HEK293 (cell line): ENCODE measurements around the gene SAMD13.

Experiments used
- CTCF ChIA-PET: fragments of 350-600 bp; formaldehyde crosslinking; extraction: SDS; loops from one replicate; lab custom pipeline; 2021; ENCODE audit warnings: antibody characterized with exemption; lab: Yijun Ruan, JAX
- POLR2A ChIA-PET: fragments of 300-600 bp; formaldehyde crosslinking; extraction: SDS; loops from one replicate; lab custom pipeline; 2020; ENCODE audit warnings: antibody characterized with exemption, inconsistent platforms; lab: Yijun Ruan, JAX
- H3K27ac ChIP-seq: fragments of 200-500 bp; sonication (Bioruptor generic); 2 replicates; pipeline ENCODE4 v1.5.1; 2014; ENCODE audit warnings: low read depth, low read length, control low read depth, inconsistent platforms; ENCODE audit errors: extremely low read depth
- H3K36me3 ChIP-seq, 2 experiments: fragments of 200-500 bp in 1 of 2; sonication (Bioruptor generic) in 1 of 2; 1 replicate in 1 of 2; 2 replicates in 1 of 2; pipeline ENCODE4 v1.5.1; 2014 to 2017; ENCODE audit warnings: inconsistent platforms in 2 of 2, low read length in 2 of 2; ENCODE audit not compliant: control insufficient read depth in 2 of 2, insufficient read depth in 1 of 2
- H3K4me1 ChIP-seq: fragments of 200-500 bp; sonication (Bioruptor generic); 2 replicates; pipeline ENCODE4 v1.5.1; 2014; ENCODE audit warnings: mild to moderate bottlenecking, low read length, inconsistent platforms; ENCODE audit not compliant: control insufficient read depth, insufficient read depth
- H3K4me3 ChIP-seq: 2 replicates; pipeline ENCODE4 v1.5.1; 2011; ENCODE audit warnings: low read depth, mild to moderate bottlenecking, control low read depth, low read length, moderate library complexity
- H3K9me3 ChIP-seq: fragments of 200-500 bp; sonication (Bioruptor generic); 2 replicates; pipeline ENCODE4 v1.5.1; 2014; ENCODE audit warnings: low read depth, low read length, inconsistent platforms; ENCODE audit not compliant: control insufficient read depth, insufficient read depth
- BCL11A ChIP-seq: fragments of 450-650 bp; formaldehyde crosslinking; IDR thresholded peaks from 2 replicates; pipeline ENCODE4 v1.5.1; 2016; ENCODE audit warnings: low read depth, missing biosample characterization, missing genetic modification characterization
- GFI1B ChIP-seq: fragments of 450-650 bp; formaldehyde crosslinking; IDR thresholded peaks from 2 replicates; pipeline ENCODE4 v1.5.1; 2016; ENCODE audit warnings: missing biosample characterization, missing genetic modification characterization
- KLF7 ChIP-seq: fragments of 450-650 bp; formaldehyde crosslinking; IDR thresholded peaks from 2 replicates; pipeline ENCODE4 v1.5.1; 2016; ENCODE audit warnings: missing biosample characterization, missing genetic modification characterization, borderline replicate concordance
- RBAK ChIP-seq: fragments of 450-650 bp; formaldehyde crosslinking; IDR thresholded peaks from 2 replicates; pipeline ENCODE4 v1.5.1; 2016; ENCODE audit warnings: missing biosample characterization, missing genetic modification characterization
- SALL2 ChIP-seq: fragments of 450-650 bp; formaldehyde crosslinking; IDR thresholded peaks from 2 replicates; pipeline ENCODE4 v1.5.0; 2017; ENCODE audit warnings: missing biosample characterization, mild to moderate bottlenecking, missing genetic modification characterization, borderline replicate concordance
- YY1 ChIP-seq: fragments of 450-650 bp; formaldehyde crosslinking; IDR thresholded peaks from 2 replicates; pipeline ENCODE4 v1.5.1; 2018; ENCODE audit warnings: missing biosample characterization, missing genetic modification characterization
- ZBTB17 ChIP-seq: fragments of 450-650 bp; formaldehyde crosslinking; IDR thresholded peaks from 2 replicates; pipeline ENCODE4 v1.5.1; 2016; ENCODE audit warnings: missing biosample characterization, missing genetic modification characterization
- ZBTB8A ChIP-seq: fragments of 450-650 bp; formaldehyde crosslinking; IDR thresholded peaks from 2 replicates; pipeline ENCODE4 v1.5.1; 2016; ENCODE audit warnings: missing biosample characterization, missing genetic modification characterization
- ZEB2 ChIP-seq: fragments of 450-650 bp; formaldehyde crosslinking; IDR thresholded peaks from 2 replicates; pipeline ENCODE4 v1.5.1; 2016; ENCODE audit warnings: missing biosample characterization, missing genetic modification characterization
- ZFHX2 ChIP-seq: fragments of 450-650 bp; formaldehyde crosslinking; conservative IDR thresholded peaks from 2 replicates; pipeline ENCODE4 v1.5.1; 2016; ENCODE audit warnings: missing biosample characterization, missing genetic modification characterization
- ZNF114 ChIP-seq: fragments of 450-650 bp; formaldehyde crosslinking; IDR thresholded peaks from 2 replicates; pipeline ENCODE4 v1.5.0; 2017; ENCODE audit warnings: missing biosample characterization, missing genetic modification characterization
- ZNF132 ChIP-seq: fragments of 450-650 bp; formaldehyde crosslinking; IDR thresholded peaks from 2 replicates; pipeline ENCODE4 v1.5.1; 2017; ENCODE audit warnings: missing biosample characterization, missing genetic modification characterization, borderline replicate concordance
- ZNF133 ChIP-seq: fragments of 450-650 bp; formaldehyde crosslinking; IDR thresholded peaks from 2 replicates; pipeline ENCODE4 v1.5.1; 2016; ENCODE audit warnings: missing biosample characterization, missing genetic modification characterization
- ZNF221 ChIP-seq: fragments of 450-650 bp; formaldehyde crosslinking; IDR thresholded peaks from 2 replicates; pipeline ENCODE4 v1.5.1; 2017; ENCODE audit warnings: missing biosample characterization, missing genetic modification characterization, borderline replicate concordance
- ZNF223 ChIP-seq: fragments of 450-650 bp; formaldehyde crosslinking; IDR thresholded peaks from 2 replicates; pipeline ENCODE4 v1.5.1; 2016; ENCODE audit warnings: missing biosample characterization, missing genetic modification characterization
- ZNF350 ChIP-seq: fragments of 450-650 bp; formaldehyde crosslinking; IDR thresholded peaks from 2 replicates; pipeline ENCODE4 v1.5.0; 2017; ENCODE audit warnings: missing biosample characterization, mild to moderate bottlenecking, missing genetic modification characterization
- ZNF366 ChIP-seq: fragments of 450-650 bp; formaldehyde crosslinking; conservative IDR thresholded peaks from 2 replicates; pipeline ENCODE4 v1.5.1; 2016; ENCODE audit warnings: missing biosample characterization, missing genetic modification characterization
- ZNF529 ChIP-seq: fragments of 450-650 bp; formaldehyde crosslinking; IDR thresholded peaks from 2 replicates; pipeline ENCODE4 v1.5.1; 2017; ENCODE audit warnings: missing genetic modification characterization, missing biosample characterization; ENCODE audit not compliant: insufficient replicate concordance
- ZNF548 ChIP-seq: fragments of 450-650 bp; formaldehyde crosslinking; IDR thresholded peaks from 2 replicates; pipeline ENCODE4 v1.5.1; 2016; ENCODE audit warnings: missing biosample characterization, missing genetic modification characterization
- ZNF660 ChIP-seq: fragments of 450-650 bp; IDR thresholded peaks from 2 replicates; pipeline ENCODE4 v1.5.1; 2018; ENCODE audit warnings: missing biosample characterization, mild to moderate bottlenecking, missing genetic modification characterization
- ZNF677 ChIP-seq: fragments of 450-650 bp; IDR thresholded peaks from 2 replicates; pipeline ENCODE4 v1.5.0; 2018; ENCODE audit warnings: missing biosample characterization, mild to moderate bottlenecking, missing genetic modification characterization, moderate library complexity
- ZNF76 ChIP-seq: fragments of 450-650 bp; formaldehyde crosslinking; IDR thresholded peaks from 2 replicates; pipeline ENCODE4; 2016; ENCODE audit warnings: low read depth, missing biosample characterization, missing genetic modification characterization, borderline replicate concordance
- ZNF777 ChIP-seq: fragments of 450-650 bp; formaldehyde crosslinking; IDR thresholded peaks from 2 replicates; pipeline ENCODE4 v1.5.1; 2017; ENCODE audit warnings: missing biosample characterization, missing genetic modification characterization, borderline replicate concordance
- TF ChIP-seq, protein P1 (sequence below): fragments of 450-650 bp; formaldehyde crosslinking; IDR thresholded peaks from 2 replicates; pipeline ENCODE4 v1.5.1; 2017; ENCODE audit warnings: missing biosample characterization, missing genetic modification characterization
- TF ChIP-seq, protein P2 (sequence below): fragments of 450-650 bp; formaldehyde crosslinking; IDR thresholded peaks from 2 replicates; pipeline ENCODE4 v1.5.1; 2016; ENCODE audit warnings: missing biosample characterization, missing genetic modification characterization
- TF ChIP-seq, protein P3 (sequence below): fragments of 450-650 bp; formaldehyde crosslinking; conservative IDR thresholded peaks from 2 replicates; pipeline ENCODE4 v1.5.1; 2016; ENCODE audit warnings: low read depth, missing biosample characterization, missing genetic modification characterization

The SAMD13 gene

DNA sequence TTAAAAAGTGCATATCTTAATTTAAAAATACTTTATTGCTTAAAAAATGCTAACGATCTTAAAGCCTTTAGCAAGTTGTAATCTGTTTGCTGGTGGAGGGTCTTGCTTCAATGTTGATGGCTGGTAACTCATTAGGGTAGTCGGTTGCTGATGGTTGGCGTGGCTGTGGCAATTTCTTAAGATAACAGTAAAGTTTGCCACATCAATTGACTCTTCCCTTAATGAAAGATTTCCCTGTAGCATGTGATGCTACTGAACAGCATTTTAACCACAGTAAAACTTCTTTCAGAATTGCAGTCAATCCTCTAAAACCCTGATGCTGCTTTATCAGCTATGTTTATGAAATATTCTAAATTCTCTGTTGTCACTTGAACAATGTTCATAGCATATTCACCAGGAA lies 6.8 kb upstream of the SAMD13 start:
- Histone ChIP-seq H3K4me1 (no peaks in the 10 kb centered on the region), H3K4me3 (no peak overlapping the region), H3K36me3 (no peaks in the 10 kb centered on the region), H3K9me3 (no peaks in the 10 kb centered on the region), H3K27ac (no peak overlapping the region)
- ChIA-PET CTCF (interaction anchor here (0.6 kb wide), 1 partner anchor 209 kb away, joined by 3 read pairs; no protein-coding TSS in a partner anchor), POLR2A (no interaction called here)
- TF ChIP-seq SALL2 (no peak), RBAK (tag by site-specific recombination) (no peak), ZNF660 (no peak), KLF7 (no peak), ZNF777 (no peak), ZBTB17 (no peak), BCL11A (tag by site-specific recombination) (no peak), ZNF223 (tag by site-specific recombination) (no peak), GFI1B (tag by site-specific recombination) (no peak), ZNF677 (no peak), ZNF221 (no peak), ZNF133 (no peak), ZNF548 (no peak), ZNF529 (no peak), ZNF350 (tag by site-specific recombination) (no peak), ZNF132 (no peak), ZNF114 (no peak), ZNF76 (tag by site-specific recombination) (no peak)
- TF ChIP-seq, protein P1, sequence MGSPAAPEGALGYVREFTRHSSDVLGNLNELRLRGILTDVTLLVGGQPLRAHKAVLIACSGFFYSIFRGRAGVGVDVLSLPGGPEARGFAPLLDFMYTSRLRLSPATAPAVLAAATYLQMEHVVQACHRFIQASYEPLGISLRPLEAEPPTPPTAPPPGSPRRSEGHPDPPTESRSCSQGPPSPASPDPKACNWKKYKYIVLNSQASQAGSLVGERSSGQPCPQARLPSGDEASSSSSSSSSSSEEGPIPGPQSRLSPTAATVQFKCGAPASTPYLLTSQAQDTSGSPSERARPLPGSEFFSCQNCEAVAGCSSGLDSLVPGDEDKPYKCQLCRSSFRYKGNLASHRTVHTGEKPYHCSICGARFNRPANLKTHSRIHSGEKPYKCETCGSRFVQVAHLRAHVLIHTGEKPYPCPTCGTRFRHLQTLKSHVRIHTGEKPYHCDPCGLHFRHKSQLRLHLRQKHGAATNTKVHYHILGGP (tag by site-specific recombination): no peak

DNA sequence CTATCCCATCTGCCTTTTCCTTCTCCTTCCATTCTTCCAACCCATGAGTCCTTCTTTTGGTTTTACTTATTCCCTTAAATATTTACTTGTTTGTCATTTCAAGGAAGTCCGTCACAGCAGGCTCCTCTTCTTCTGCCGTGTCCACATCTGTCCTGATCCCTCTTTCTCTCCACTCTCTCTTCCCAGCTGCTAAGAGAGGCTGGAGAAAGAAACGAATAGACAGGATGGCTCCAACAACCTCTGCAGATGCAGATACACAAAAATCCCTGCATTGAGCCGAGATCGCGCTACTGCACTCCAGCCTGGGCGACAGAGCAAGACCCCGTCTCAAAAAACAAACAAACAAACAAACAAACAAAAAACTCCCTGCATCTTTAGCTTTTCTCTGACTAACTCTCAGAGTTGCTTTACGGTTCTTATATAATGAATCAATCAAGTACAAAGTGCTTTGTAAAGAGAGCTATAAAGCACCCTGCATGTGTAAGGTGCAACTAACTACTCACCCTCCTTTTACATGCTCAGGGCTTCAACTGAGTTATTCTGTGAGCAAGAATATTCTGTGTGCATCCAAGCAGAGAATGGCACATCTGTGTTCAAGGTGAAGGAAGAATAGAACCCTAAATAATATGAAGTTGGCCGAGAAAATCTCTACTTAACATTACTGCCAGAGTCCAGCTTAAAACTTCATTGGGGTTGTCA lies 3.8 kb upstream of the SAMD13 start:
- TF ChIP-seq ZNF366 (tag by site-specific recombination): 0 out of 2 replicates have a peak, but pooled peaks have one; percentile 29
- TF ChIP-seq ZEB2: no peak
- Histone ChIP-seq H3K36me3 (no peaks in the 10 kb centered on the region), H3K4me3 (peak overlapping the region; percentile 90), H3K4me1 (no peaks in the 10 kb centered on the region), H3K27ac (no peak overlapping the region; the same call in 1 of the 2 replicates), H3K9me3 (no peaks in the 10 kb centered on the region)
- ChIA-PET CTCF (interaction anchor here (0.6 to 1.3 kb wide), 4 partner anchors 9 to 288 kb away, joined by 3 to 6 read pairs (median 3); no protein-coding TSS in a partner anchor), POLR2A (interaction anchor here (0.8 to 1.7 kb wide), 2 partner anchors 8 to 306 kb away, joined by 3 read pairs; no protein-coding TSS in a partner anchor)

DNA sequence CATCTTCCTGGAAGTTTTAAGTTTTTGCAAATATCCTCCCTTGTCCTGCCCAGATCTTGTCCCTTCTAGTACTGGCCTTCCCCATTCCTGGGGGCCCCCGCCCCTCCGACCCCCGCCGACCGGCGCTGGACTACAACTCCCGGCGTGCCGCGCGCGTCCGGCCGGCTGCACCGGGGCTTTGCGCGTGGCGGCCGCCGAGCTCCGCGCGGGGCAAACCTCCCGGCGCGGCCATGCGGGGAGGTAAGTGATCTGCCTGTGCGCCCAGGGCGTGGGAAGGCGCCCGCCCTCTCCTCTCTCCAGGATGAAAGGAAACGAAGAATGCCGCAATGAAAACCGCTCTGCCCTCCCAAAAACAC lies 3.2 kb upstream of the SAMD13 start:
- POLR2A ChIA-PET: interaction anchor here (0.8 to 1.7 kb wide), 2 partner anchors 9 to 306 kb away, joined by 3 read pairs; no protein-coding TSS in a partner anchor
- Histone ChIP-seq H3K9me3 (no peaks in the 10 kb centered on the region), H3K27ac (peak overlapping the region; percentile 86; the same call in 1 of the 2 replicates), H3K36me3 (no peaks in the 10 kb centered on the region), H3K4me1 (peaks cover 2% of the 10 kb centered on the region; the same call in 1 of the 2 replicates), H3K4me3 (peak overlapping the region; percentile 90)
- CTCF ChIA-PET: interaction anchor here (0.6 to 1.3 kb wide), 4 partner anchors 9 to 288 kb away, joined by 3 to 6 read pairs (median 3); no protein-coding TSS in a partner anchor
- TF ChIP-seq ZBTB8A (peak; percentile 59; the same call in 1 of the 2 replicates), ZFHX2 (tag by site-specific recombination) (peak; percentile 95), YY1 (tag by site-specific recombination) (peak; percentile 36; the same call in 1 of the 2 replicates)
- TF ChIP-seq, protein P2, sequence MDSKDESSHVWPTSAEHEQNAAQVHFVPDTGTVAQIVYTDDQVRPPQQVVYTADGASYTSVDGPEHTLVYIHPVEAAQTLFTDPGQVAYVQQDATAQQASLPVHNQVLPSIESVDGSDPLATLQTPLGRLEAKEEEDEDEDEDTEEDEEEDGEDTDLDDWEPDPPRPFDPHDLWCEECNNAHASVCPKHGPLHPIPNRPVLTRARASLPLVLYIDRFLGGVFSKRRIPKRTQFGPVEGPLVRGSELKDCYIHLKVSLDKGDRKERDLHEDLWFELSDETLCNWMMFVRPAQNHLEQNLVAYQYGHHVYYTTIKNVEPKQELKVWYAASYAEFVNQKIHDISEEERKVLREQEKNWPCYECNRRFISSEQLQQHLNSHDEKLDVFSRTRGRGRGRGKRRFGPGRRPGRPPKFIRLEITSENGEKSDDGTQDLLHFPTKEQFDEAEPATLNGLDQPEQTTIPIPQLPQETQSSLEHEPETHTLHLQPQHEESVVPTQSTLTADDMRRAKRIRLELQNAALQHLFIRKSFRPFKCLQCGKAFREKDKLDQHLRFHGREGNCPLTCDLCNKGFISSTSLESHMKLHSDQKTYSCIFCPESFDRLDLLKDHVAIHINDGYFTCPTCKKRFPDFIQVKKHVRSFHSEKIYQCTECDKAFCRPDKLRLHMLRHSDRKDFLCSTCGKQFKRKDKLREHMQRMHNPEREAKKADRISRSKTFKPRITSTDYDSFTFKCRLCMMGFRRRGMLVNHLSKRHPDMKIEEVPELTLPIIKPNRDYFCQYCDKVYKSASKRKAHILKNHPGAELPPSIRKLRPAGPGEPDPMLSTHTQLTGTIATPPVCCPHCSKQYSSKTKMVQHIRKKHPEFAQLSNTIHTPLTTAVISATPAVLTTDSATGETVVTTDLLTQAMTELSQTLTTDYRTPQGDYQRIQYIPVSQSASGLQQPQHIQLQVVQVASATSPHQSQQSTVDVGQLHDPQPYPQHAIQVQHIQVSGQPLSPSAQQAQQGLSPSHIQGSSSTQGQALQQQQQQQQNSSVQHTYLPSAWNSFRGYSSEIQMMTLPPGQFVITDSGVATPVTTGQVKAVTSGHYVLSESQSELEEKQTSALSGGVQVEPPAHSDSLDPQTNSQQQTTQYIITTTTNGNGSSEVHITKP (tag by site-specific recombination): peak; percentile 87; the same call in 1 of the 2 replicates
- TF ChIP-seq, protein P3, sequence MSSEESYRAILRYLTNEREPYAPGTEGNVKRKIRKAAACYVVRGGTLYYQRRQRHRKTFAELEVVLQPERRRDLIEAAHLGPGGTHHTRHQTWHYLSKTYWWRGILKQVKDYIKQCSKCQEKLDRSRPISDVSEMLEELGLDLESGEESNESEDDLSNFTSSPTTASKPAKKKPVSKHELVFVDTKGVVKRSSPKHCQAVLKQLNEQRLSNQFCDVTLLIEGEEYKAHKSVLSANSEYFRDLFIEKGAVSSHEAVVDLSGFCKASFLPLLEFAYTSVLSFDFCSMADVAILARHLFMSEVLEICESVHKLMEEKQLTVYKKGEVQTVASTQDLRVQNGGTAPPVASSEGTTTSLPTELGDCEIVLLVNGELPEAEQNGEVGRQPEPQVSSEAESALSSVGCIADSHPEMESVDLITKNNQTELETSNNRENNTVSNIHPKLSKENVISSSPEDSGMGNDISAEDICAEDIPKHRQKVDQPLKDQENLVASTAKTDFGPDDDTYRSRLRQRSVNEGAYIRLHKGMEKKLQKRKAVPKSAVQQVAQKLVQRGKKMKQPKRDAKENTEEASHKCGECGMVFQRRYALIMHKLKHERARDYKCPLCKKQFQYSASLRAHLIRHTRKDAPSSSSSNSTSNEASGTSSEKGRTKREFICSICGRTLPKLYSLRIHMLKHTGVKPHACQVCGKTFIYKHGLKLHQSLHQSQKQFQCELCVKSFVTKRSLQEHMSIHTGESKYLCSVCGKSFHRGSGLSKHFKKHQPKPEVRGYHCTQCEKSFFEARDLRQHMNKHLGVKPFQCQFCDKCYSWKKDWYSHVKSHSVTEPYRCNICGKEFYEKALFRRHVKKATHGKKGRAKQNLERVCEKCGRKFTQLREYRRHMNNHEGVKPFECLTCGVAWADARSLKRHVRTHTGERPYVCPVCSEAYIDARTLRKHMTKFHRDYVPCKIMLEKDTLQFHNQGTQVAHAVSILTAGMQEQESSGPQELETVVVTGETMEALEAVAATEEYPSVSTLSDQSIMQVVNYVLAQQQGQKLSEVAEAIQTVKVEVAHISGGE (tag by site-specific recombination): no peak
